ENCODE results near the gene SYCE3. TPM values are rescaled to one million over a fixed set of nuclear protein-coding genes. Genes with fewer than 3 reads are reported as not detected.

Gene SYCE3
- total and polyA plus RNA-seq, 2 experiments from 2014 or later, result not detected

DNA sequence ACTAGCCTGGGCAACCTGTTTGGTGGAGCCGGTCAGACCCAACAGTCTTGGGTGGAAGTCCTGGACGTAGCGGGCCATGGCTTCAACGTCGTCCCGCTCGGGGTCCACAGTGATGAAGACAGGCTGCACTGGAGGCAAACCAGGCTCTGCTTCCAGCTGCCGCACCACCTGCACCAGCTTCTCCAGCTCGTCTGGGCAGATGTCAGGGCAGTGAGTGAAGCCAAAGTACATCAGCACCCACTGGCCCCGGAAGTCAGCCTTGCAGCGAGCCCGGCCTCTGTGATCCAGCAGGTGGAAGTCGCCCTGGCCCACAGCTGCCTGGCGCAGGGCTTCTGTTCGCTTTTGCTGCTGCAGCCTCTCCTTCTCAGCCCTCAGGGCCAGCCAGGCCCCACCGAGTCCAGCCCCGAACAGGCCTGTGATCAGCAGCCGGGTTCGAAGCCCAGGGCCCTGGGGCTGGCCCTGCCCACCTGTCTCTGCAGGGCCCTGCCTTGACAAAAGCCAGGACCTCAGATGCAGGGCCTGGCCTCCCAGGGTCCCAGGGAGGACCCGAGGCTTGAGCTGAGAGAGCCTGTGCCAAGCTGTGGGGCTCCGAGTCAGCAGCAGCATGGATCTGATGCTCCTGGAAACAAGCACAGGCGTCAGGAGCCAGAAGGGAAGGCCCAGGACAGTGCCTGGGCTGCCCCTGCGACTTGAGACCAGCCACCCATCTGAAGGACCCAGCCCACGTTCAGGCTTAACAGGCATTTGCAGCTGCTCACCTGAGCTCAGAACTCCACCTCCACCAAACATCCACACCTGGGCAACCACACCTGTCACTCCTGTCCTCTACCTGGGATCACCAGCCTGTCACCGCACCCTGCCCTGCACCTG, 38.7 kb downstream of the SYCE3 start:
- H3K9me2 ChIP-seq (ENCODE audit: insufficient read depth), result no peaks in the 10 kb centered on the region
- TF ChIP-seq POLR2AphosphoS5 (IDR thresholded peaks at IDR 0.05; ENCODE audit: low read depth), result no peak
- Mint-ChIP-seq H3K4me1 (peaks cover 11% of the 10 kb centered on the region), H3K9me3 (peaks cover 4% of the 10 kb centered on the region; the same call in 2 of the 3 replicates), H3K27ac (peak overlapping the region; percentile 78), H3K27me3 (ENCODE audit: insufficient read depth, low read depth, poor library complexity) (peaks cover 29% of the 10 kb centered on the region), H3K36me3 (ENCODE audit: low read depth) (peaks cover 17% of the 10 kb centered on the region), H3K4me3 (peak overlapping the region; percentile 89)
- no peak overlapping the region for H2AFZ ChIP-seq
- H4K20me1 ChIP-seq (replicated peaks; ENCODE audit: insufficient read depth), result no peaks in the 10 kb centered on the region; the same call in 1 of the 2 replicates
- H3K36me3 ChIP-seq (ENCODE audit: insufficient read depth), result no peaks in the 10 kb centered on the region; the same call in 1 of the 2 replicates
- DNase-seq (ENCODE audit: low spot score) (no peak), ATAC-seq (no peak)
- peak overlapping the region; percentile 94 for H3K4me2 ChIP-seq
- no peak overlapping the region for H3K27ac ChIP-seq (ENCODE audit: low read depth)
- peaks cover 25% of the 10 kb centered on the region for H3K27me3 ChIP-seq (ENCODE audit: insufficient read depth)
- H3K4me3 ChIP-seq, result peak overlapping the region; percentile 84
- peaks cover 4% of the 10 kb centered on the region for H3F3A ChIP-seq (replicated peaks; ENCODE audit: low read depth)
- H3K79me2 ChIP-seq (replicated peaks; ENCODE audit: insufficient read depth), result no peaks in the 10 kb centered on the region
- H3K4me1 ChIP-seq (ENCODE audit: insufficient read depth), result no peaks in the 10 kb centered on the region; the same call in 1 of the 2 replicates

DNA sequence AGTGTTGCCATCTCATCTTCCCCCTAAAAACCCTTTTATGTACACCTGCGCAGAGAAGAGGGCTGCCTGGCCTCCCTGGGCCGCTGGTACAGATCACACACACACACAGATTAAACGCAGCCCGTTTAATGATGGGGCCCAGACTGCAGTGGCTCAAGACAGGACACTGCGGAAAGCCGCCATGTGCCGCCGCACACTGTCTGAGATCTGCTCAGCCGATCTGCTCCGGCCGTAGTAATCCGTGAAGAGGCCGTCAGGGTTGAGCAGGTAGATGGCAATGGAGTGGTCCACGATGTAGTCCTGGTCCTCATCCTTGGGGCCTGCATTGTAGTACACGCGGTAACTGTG, 39.3 kb downstream of the SYCE3 start:
- H3K36me3 ChIP-seq (ENCODE audit: insufficient read depth), result no peaks in the 10 kb centered on the region; the same call in 1 of the 2 replicates
- ATAC-seq, result no peak
- no peak overlapping the region for H3K4me3 Mint-ChIP-seq
- TF ChIP-seq, protein P1, sequence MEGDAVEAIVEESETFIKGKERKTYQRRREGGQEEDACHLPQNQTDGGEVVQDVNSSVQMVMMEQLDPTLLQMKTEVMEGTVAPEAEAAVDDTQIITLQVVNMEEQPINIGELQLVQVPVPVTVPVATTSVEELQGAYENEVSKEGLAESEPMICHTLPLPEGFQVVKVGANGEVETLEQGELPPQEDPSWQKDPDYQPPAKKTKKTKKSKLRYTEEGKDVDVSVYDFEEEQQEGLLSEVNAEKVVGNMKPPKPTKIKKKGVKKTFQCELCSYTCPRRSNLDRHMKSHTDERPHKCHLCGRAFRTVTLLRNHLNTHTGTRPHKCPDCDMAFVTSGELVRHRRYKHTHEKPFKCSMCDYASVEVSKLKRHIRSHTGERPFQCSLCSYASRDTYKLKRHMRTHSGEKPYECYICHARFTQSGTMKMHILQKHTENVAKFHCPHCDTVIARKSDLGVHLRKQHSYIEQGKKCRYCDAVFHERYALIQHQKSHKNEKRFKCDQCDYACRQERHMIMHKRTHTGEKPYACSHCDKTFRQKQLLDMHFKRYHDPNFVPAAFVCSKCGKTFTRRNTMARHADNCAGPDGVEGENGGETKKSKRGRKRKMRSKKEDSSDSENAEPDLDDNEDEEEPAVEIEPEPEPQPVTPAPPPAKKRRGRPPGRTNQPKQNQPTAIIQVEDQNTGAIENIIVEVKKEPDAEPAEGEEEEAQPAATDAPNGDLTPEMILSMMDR (conservative IDR thresholded peaks at IDR 0.05; ENCODE audit: low read depth in 2 of 2), result no peak
- no peak for TF ChIP-seq JUNB (IDR thresholded peaks at IDR 0.05; ENCODE audit: unreplicated experiment)
- TF ChIP-seq CREB1 (CRISPR knock-in tag; IDR thresholded peaks at IDR 0.05; ENCODE audit: low read depth), result no peak
- TF ChIP-seq EZH2phosphoT487 (IDR thresholded peaks at IDR 0.05; ENCODE audit: unreplicated experiment), result no peak
- no peak for TF ChIP-seq POLR2AphosphoS5 (IDR thresholded peaks at IDR 0.05; ENCODE audit: low read depth)
- TF ChIP-seq EZH2 (IDR thresholded peaks at IDR 0.05; ENCODE audit: low read depth, unreplicated experiment), result no peak
- TF ChIP-seq, protein P2, sequence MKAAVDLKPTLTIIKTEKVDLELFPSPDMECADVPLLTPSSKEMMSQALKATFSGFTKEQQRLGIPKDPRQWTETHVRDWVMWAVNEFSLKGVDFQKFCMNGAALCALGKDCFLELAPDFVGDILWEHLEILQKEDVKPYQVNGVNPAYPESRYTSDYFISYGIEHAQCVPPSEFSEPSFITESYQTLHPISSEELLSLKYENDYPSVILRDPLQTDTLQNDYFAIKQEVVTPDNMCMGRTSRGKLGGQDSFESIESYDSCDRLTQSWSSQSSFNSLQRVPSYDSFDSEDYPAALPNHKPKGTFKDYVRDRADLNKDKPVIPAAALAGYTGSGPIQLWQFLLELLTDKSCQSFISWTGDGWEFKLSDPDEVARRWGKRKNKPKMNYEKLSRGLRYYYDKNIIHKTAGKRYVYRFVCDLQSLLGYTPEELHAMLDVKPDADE (IDR thresholded peaks at IDR 0.05), result no peak
- no peak for TF ChIP-seq NANOG (IDR thresholded peaks at IDR 0.05; ENCODE audit: borderline replicate concordance)
- TF ChIP-seq, protein P3, sequence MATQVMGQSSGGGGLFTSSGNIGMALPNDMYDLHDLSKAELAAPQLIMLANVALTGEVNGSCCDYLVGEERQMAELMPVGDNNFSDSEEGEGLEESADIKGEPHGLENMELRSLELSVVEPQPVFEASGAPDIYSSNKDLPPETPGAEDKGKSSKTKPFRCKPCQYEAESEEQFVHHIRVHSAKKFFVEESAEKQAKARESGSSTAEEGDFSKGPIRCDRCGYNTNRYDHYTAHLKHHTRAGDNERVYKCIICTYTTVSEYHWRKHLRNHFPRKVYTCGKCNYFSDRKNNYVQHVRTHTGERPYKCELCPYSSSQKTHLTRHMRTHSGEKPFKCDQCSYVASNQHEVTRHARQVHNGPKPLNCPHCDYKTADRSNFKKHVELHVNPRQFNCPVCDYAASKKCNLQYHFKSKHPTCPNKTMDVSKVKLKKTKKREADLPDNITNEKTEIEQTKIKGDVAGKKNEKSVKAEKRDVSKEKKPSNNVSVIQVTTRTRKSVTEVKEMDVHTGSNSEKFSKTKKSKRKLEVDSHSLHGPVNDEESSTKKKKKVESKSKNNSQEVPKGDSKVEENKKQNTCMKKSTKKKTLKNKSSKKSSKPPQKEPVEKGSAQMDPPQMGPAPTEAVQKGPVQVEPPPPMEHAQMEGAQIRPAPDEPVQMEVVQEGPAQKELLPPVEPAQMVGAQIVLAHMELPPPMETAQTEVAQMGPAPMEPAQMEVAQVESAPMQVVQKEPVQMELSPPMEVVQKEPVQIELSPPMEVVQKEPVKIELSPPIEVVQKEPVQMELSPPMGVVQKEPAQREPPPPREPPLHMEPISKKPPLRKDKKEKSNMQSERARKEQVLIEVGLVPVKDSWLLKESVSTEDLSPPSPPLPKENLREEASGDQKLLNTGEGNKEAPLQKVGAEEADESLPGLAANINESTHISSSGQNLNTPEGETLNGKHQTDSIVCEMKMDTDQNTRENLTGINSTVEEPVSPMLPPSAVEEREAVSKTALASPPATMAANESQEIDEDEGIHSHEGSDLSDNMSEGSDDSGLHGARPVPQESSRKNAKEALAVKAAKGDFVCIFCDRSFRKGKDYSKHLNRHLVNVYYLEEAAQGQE (IDR thresholded peaks at IDR 0.05; ENCODE audit: unreplicated experiment), result no peak
- no peak for TF ChIP-seq STAT1 (IDR thresholded peaks at IDR 0.05; ENCODE audit: unreplicated experiment)
- TF ChIP-seq ZNF114 (CRISPR knock-in tag; IDR thresholded peaks at IDR 0.05), result no peak
- no peak for TF ChIP-seq ZNF331 (CRISPR knock-in tag; IDR thresholded peaks at IDR 0.05; ENCODE audit: low read depth)

More for the DNA sequence above, 39.3 kb downstream of the SYCE3 start:
- Histone ChIP-seq H3K79me2 (replicated peaks; ENCODE audit: insufficient read depth) (no peaks in the 10 kb centered on the region), H3K9me2 (ENCODE audit: insufficient read depth) (no peaks in the 10 kb centered on the region), H2AFZ (no peak overlapping the region), H3K4me3 (no peak overlapping the region), H3K4me2 (no peak overlapping the region), H3K27ac (ENCODE audit: low read depth) (no peak overlapping the region), H3K4me1 (ENCODE audit: insufficient read depth) (no peaks in the 10 kb centered on the region; the same call in 1 of the 2 replicates), H3K27me3 (ENCODE audit: insufficient read depth) (peaks cover 19% of the 10 kb centered on the region), H4K20me1 (replicated peaks; ENCODE audit: insufficient read depth) (no peaks in the 10 kb centered on the region; the same call in 1 of the 2 replicates), H3F3A (replicated peaks; ENCODE audit: low read depth) (peaks cover 4% of the 10 kb centered on the region)
- Mint-ChIP-seq H3K9me3 (peaks cover 4% of the 10 kb centered on the region; the same call in 1 of the 3 replicates), H3K27ac (no peak overlapping the region), H3K36me3 (ENCODE audit: low read depth) (peaks cover 20% of the 10 kb centered on the region), H3K4me1 (peaks cover 11% of the 10 kb centered on the region), H3K27me3 (ENCODE audit: insufficient read depth, low read depth, poor library complexity) (peaks cover 27% of the 10 kb centered on the region)
- no peak for DNase-seq (ENCODE audit: low spot score)

All from GM23338 (cell line).